GM18508 (cell line): ENCODE data around the gene CEPT1.

Source experiments
- ATAC-seq: cut with Tn5 transposase; IDR thresholded peaks from one replicate; pipeline ENCODE4 v1.9.1; 2021; ENCODE audit warnings: moderate number of reproducible peaks; ENCODE audit not compliant: insufficient read depth, unreplicated experiment

Gene CEPT1

GRCh38 chr1:111145963-111146768 lies 6.1 kb downstream of the CEPT1 start:
- ATAC-seq, result no peak

- no peak for ATAC-seq
Observed at GRCh38 chr1:111147948-111148347, 7.9 kb downstream of the CEPT1 start.

- ATAC-seq, result no peak
Observed at GRCh38 chr1:111148376-111148881, 8.4 kb downstream of the CEPT1 start.

GRCh38 chr1:111151838-111152237 lies 11.8 kb downstream of the CEPT1 start:
- ATAC-seq, result no peak

GRCh38 chr1:111154021-111154999 lies 14.3 kb downstream of the CEPT1 start:
- no peak for ATAC-seq

- no peak for ATAC-seq
Observed at GRCh38 chr1:111157431-111157830, 17.4 kb downstream of the CEPT1 start.

- ATAC-seq, result no peak
Observed at GRCh38 chr1:111161843-111162487, 21.9 kb downstream of the CEPT1 start.

- ATAC-seq, result no peak
Observed at GRCh38 chr1:111162488-111162880, 22.5 kb downstream of the CEPT1 start.

- ATAC-seq, result no peak
Observed at GRCh38 chr1:111163363-111163762, 23.3 kb downstream of the CEPT1 start.

GRCh38 chr1:111164151-111164550 lies 24.1 kb downstream of the CEPT1 start:
- ATAC-seq, result no peak

- ATAC-seq, result no peak
Observed at GRCh38 chr1:111172463-111172862, 32.4 kb downstream of the CEPT1 start.

- no peak for ATAC-seq
Observed at GRCh38 chr1:111174070-111174469, 34.0 kb downstream of the CEPT1 start.

- ATAC-seq, result no peak
Observed at GRCh38 chr1:111175349-111175748, 35.3 kb downstream of the CEPT1 start.

GRCh38 chr1:111176678-111177077 lies 36.7 kb downstream of the CEPT1 start:
- no peak for ATAC-seq

- ATAC-seq, result no peak
Observed at GRCh38 chr1:111179968-111180533, 40.0 kb downstream of the CEPT1 start.

- ATAC-seq, result no peak
Observed at GRCh38 chr1:111182052-111182451, 42.0 kb downstream of the CEPT1 start.

GRCh38 chr1:111183308-111184069 lies 43.5 kb downstream of the CEPT1 start:
- no peak for ATAC-seq

GRCh38 chr1:111184663-111185062 lies 44.6 kb downstream of the CEPT1 start:
- no peak for ATAC-seq

GRCh38 chr1:111190931-111191451 lies 51.0 kb downstream of the CEPT1 start:
- no peak for ATAC-seq
